ENCODE data around the gene MFSD6. TPM values are rescaled to one million over a fixed set of nuclear protein-coding genes. Genes with fewer than 3 reads are reported as not detected.

The MFSD6 gene
- polyA plus RNA-seq, 1 donor from 2014 or later, result 11.8 TPM

- TF ChIP-seq SMC3 (conservative IDR thresholded peaks at IDR 0.05; ENCODE audit: poor library complexity), result no peak
- no peak for TF ChIP-seq REST (IDR thresholded peaks at IDR 0.05; ENCODE audit: borderline replicate concordance)
- no peak for TF ChIP-seq RAD21 (conservative IDR thresholded peaks at IDR 0.05)
- TF ChIP-seq POLR2AphosphoS5 (IDR thresholded peaks at IDR 0.05), result no peak
- no peak for TF ChIP-seq EZH2 (IDR thresholded peaks at IDR 0.05; ENCODE audit: borderline replicate concordance, insufficient read depth, low read length, poor library complexity, severe bottlenecking)
- no peak for TF ChIP-seq EP300 (conservative IDR thresholded peaks at IDR 0.05; ENCODE audit: poor library complexity, severe bottlenecking)
- TF ChIP-seq TAF1 (IDR thresholded peaks at IDR 0.05; ENCODE audit: low read depth), result no peak
- TF ChIP-seq CTCF (IDR thresholded peaks at IDR 0.05; ENCODE audit: poor library complexity, severe bottlenecking), result no peak
- TF ChIP-seq MXI1 (conservative IDR thresholded peaks at IDR 0.05; ENCODE audit: poor library complexity, severe bottlenecking), result no peak
- Histone ChIP-seq H3K27me3 (ENCODE audit: insufficient read depth, low read depth, low read length) (no peaks in the 10 kb centered on the region), H3F3A (ENCODE audit: insufficient read depth, low read length, poor library complexity, severe bottlenecking) (no peaks in the 10 kb centered on the region), H3K9ac (ENCODE audit: low read length) (no peak overlapping the region), H2AFZ (ENCODE audit: low read depth, low read length) (no peak overlapping the region), H3K36me3 (ENCODE audit: insufficient read depth, low read length) (no peaks in the 10 kb centered on the region), H4K20me1 (ENCODE audit: insufficient read depth) (no peaks in the 10 kb centered on the region), H3K9me2 (ENCODE audit: insufficient read depth, low read length) (no peaks in the 10 kb centered on the region), H3K9me3 (ENCODE audit: low read length) (no peaks in the 10 kb centered on the region), H3K79me2 (replicated peaks; ENCODE audit: insufficient read depth, low read length) (no peaks in the 10 kb centered on the region), H3K27ac (ENCODE audit: low read length) (no peak overlapping the region), H3K4me3 (ENCODE audit: low read length) (no peak overlapping the region), H3K4me2 (ENCODE audit: low read length) (no peak overlapping the region)
These were observed 129.6 kb downstream of the MFSD6 start for GRCh38 chr2:190537765-190538164.

GRCh38 chr2:190538201-190538600 is 130.0 kb downstream of the MFSD6 start:
- H3K27ac ChIP-seq (ENCODE audit: low read length), result no peak overlapping the region
- H3K27me3 ChIP-seq (ENCODE audit: insufficient read depth, low read depth, low read length), result no peaks in the 10 kb centered on the region
- H3F3A ChIP-seq (ENCODE audit: insufficient read depth, low read length, poor library complexity, severe bottlenecking), result no peaks in the 10 kb centered on the region
- no peak overlapping the region for H3K4me2 ChIP-seq (ENCODE audit: low read length)
- no peak overlapping the region for H3K9ac ChIP-seq (ENCODE audit: low read length)
- H2AFZ ChIP-seq (ENCODE audit: low read depth, low read length), result no peak overlapping the region
- no peaks in the 10 kb centered on the region for H3K36me3 ChIP-seq (ENCODE audit: insufficient read depth, low read length)
- H3K4me3 ChIP-seq (ENCODE audit: low read length), result no peak overlapping the region
- H3K79me2 ChIP-seq (replicated peaks; ENCODE audit: insufficient read depth, low read length), result no peaks in the 10 kb centered on the region
- H4K20me1 ChIP-seq (ENCODE audit: insufficient read depth), result no peaks in the 10 kb centered on the region
- H3K9me3 ChIP-seq (ENCODE audit: low read length), result no peaks in the 10 kb centered on the region
- TF ChIP-seq POLR2AphosphoS5 (IDR thresholded peaks at IDR 0.05) (no peak), RAD21 (conservative IDR thresholded peaks at IDR 0.05) (no peak), EZH2 (IDR thresholded peaks at IDR 0.05; ENCODE audit: borderline replicate concordance, insufficient read depth, low read length, poor library complexity, severe bottlenecking) (no peak), MXI1 (conservative IDR thresholded peaks at IDR 0.05; ENCODE audit: poor library complexity, severe bottlenecking) (no peak), TAF1 (IDR thresholded peaks at IDR 0.05; ENCODE audit: low read depth) (no peak), REST (IDR thresholded peaks at IDR 0.05; ENCODE audit: borderline replicate concordance) (no peak), EP300 (conservative IDR thresholded peaks at IDR 0.05; ENCODE audit: poor library complexity, severe bottlenecking) (no peak), CTCF (IDR thresholded peaks at IDR 0.05; ENCODE audit: poor library complexity, severe bottlenecking) (no peak), SMC3 (conservative IDR thresholded peaks at IDR 0.05; ENCODE audit: poor library complexity) (no peak)
- no peaks in the 10 kb centered on the region for H3K9me2 ChIP-seq (ENCODE audit: insufficient read depth, low read length)

All from neural cell (in vitro differentiated cells).